K562 (cell line): ENCODE measurements around the gene ATP4B. TPM values are rescaled to one million over a fixed set of nuclear protein-coding genes. Genes with fewer than 3 reads are reported as not detected.

Experiments
- ATAC-seq: fragments of 200-7000 bp; cut with Tn5 transposase; 3 replicates; pipeline ENCODE4 v1.9.1; 2020; ENCODE audit warnings: moderate library complexity
- BruUV-seq: library from RNA; stranded (reverse); fragments of 400-500 nt; replicated peaks from 2 replicates; lab custom pipeline; 2021; lab: Mats Ljungman, UMichigan
- CTCF ChIA-PET: fragments of 300-600 bp; formaldehyde crosslinking; extraction: SDS; loops from one replicate; lab custom pipeline; 2021; ENCODE audit warnings: low intra/inter-chr PET ratio; lab: Yijun Ruan, JAX
- POLR2A ChIA-PET: fragments of 300-600, 350-650 bp; sonication (Branson Sonifier 250); formaldehyde crosslinking; extraction: SDS; loops from one replicate; lab custom pipeline; 2021; ENCODE audit warnings: antibody characterized with exemption, inconsistent platforms; lab: Yijun Ruan, JAX
- DNase-seq, 4 experiments: peaks; one replicate each; pipeline versions ENCODE4 v3.0.0 to v3.0.0-alpha.2; 2011 to 2018; ENCODE audit warnings: low spot score in 3 of 4, mixed read lengths in 3 of 4; ENCODE audit errors: extremely low read depth in 1 of 4
- FAIRE-seq: peaks from 2 replicates; lab custom pipeline; 2011; peaks lifted over from hg19 to GRCh38; lab: Jason Lieb, UNC
- H2AFZ ChIP-seq: 2 replicates; pipeline ENCODE4 v1.6.0; 2011; ENCODE audit warnings: low read depth, low read length, control low read depth, inconsistent platforms
- H3K27ac ChIP-seq: fragments of 200-600 bp; 3 replicates; pipeline ENCODE4 v1.8.0; 2011; ENCODE audit warnings: low read depth, mild to moderate bottlenecking, control low read depth, inconsistent platforms, low read length, moderate library complexity, mixed read lengths; ENCODE audit errors: extremely low read depth
- H3K27me3 ChIP-seq, 2 experiments: fragments of 300-600 bp in 1 of 2; 2 replicates in 1 of 2; 3 replicates in 1 of 2; pipeline versions ENCODE4 v1.6.0 to v1.8.0; 2011; ENCODE audit warnings: inconsistent platforms in 2 of 2, low read length in 2 of 2, mild to moderate bottlenecking in 1 of 2, mixed read lengths in 1 of 2, moderate library complexity in 1 of 2; ENCODE audit not compliant: control insufficient read depth in 2 of 2, insufficient read depth in 2 of 2
- H3K36me3 ChIP-seq: fragments of 300-600 bp; 3 replicates; pipeline ENCODE4 v1.8.0; 2011; ENCODE audit warnings: mild to moderate bottlenecking, low read length, inconsistent platforms; ENCODE audit not compliant: control insufficient read depth, insufficient read depth
- H3K4me1 ChIP-seq, 2 experiments: fragments of 200-600 bp in 1 of 2; replicated peaks in 1 of 2; 2 replicates in 1 of 2; 3 replicates in 1 of 2; pipeline versions ENCODE4 v1.5.1 to v1.8.0; 2011; ENCODE audit warnings: inconsistent platforms in 2 of 2, low read length in 2 of 2, mild to moderate bottlenecking in 1 of 2, mixed read lengths in 1 of 2, moderate library complexity in 1 of 2; ENCODE audit not compliant: control insufficient read depth in 2 of 2, insufficient read depth in 2 of 2
- H3K4me2 ChIP-seq: 2 replicates; pipeline ENCODE4 v1.6.1; 2011; ENCODE audit warnings: low read length, control low read depth, inconsistent platforms, mixed read lengths; ENCODE audit not compliant: insufficient read depth
- H3K4me3 ChIP-seq: fragments of 200-600 bp; sonication (generic), shearing (Covaris generic); 2 replicates; pipeline ENCODE4 v1.5.1; 2016; ENCODE audit warnings: control low read depth, inconsistent platforms
- H3K79me2 ChIP-seq: fragments of 200-600 bp; 3 replicates; pipeline ENCODE4 v1.8.0; 2011; ENCODE audit warnings: low read length, inconsistent platforms; ENCODE audit not compliant: control insufficient read depth, insufficient read depth
- H3K9ac ChIP-seq, 2 experiments: 2 replicates each; pipeline versions ENCODE4 v1.6.0 to v1.6.1; 2011; ENCODE audit warnings: low read depth in 2 of 2, low read length in 2 of 2, control low read depth in 1 of 2, inconsistent platforms in 1 of 2, mild to moderate bottlenecking in 1 of 2, mixed read lengths in 1 of 2; ENCODE audit not compliant: insufficient read depth in 1 of 2
- H3K9me1 ChIP-seq: one replicate; pipeline ENCODE4 v1.6.0; 2011; ENCODE audit warnings: inconsistent platforms, mild to moderate bottlenecking, low read length, moderate library complexity; ENCODE audit not compliant: control insufficient read depth, insufficient read depth
- H3K9me3 ChIP-seq: replicated peaks from 2 replicates; pipeline ENCODE4 v1.5.1; 2011; ENCODE audit warnings: low read depth, low read length, inconsistent platforms; ENCODE audit not compliant: control insufficient read depth, insufficient read depth
- H4K20me1 ChIP-seq: replicated peaks from 2 replicates; pipeline ENCODE4 v1.6.1; 2011; ENCODE audit warnings: low read length, inconsistent platforms, mixed read lengths; ENCODE audit not compliant: control insufficient read depth, insufficient read depth
- BRF1 ChIP-seq: IDR thresholded peaks from 3 replicates; pipeline ENCODE4 v1.6.1; 2011; ENCODE audit warnings: borderline replicate concordance, mild to moderate bottlenecking; ENCODE audit not compliant: insufficient read length; ENCODE audit errors: extremely low read depth
- CREBBP ChIP-seq: IDR thresholded peaks from one replicate; pipeline ENCODE4 v1.6.1; 2012; ENCODE audit warnings: low read depth, mild to moderate bottlenecking, control low read depth, inconsistent platforms, low read length
- FUS ChIP-seq: fragments of 200-400 bp; formaldehyde crosslinking; optimal IDR thresholded peaks from 2 replicates; pipeline ENCODE3; 2017; ENCODE audit warnings: low read depth, low read length
- KLF10 ChIP-seq: fragments of 250-450 bp; sonication (Bioruptor Pico); IDR thresholded peaks from 2 replicates; pipeline ENCODE4 v1.6.1; 2021; ENCODE audit warnings: matching md5 sums
- MCM5 ChIP-seq: fragments of 450-650 bp; IDR thresholded peaks from 2 replicates; pipeline ENCODE4 v1.6.1; 2016; ENCODE audit warnings: low read depth
- MTA2 ChIP-seq: fragments of 450-650 bp; IDR thresholded peaks from 2 replicates; pipeline ENCODE4 v1.6.1; 2016; ENCODE audit warnings: low read depth
- NCOA6 ChIP-seq: fragments of 450-650 bp; IDR thresholded peaks from 2 replicates; pipeline ENCODE4 v1.6.1; 2017; ENCODE audit warnings: mild to moderate bottlenecking
- PHB2 ChIP-seq: fragments of 450-650 bp; IDR thresholded peaks from 2 replicates; pipeline ENCODE4 v1.6.1; 2017; ENCODE audit warnings: low read depth
- PRPF4 ChIP-seq: fragments of 200-400 bp; formaldehyde crosslinking; IDR thresholded peaks from one replicate; pipeline ENCODE4 v1.6.1; 2017; ENCODE audit warnings: low read length, low read depth, mild to moderate bottlenecking; ENCODE audit not compliant: insufficient read depth, poor library complexity, severe bottlenecking
- SP2 ChIP-seq: IDR thresholded peaks from 2 replicates; pipeline ENCODE4 v1.6.1; 2011; ENCODE audit warnings: mild to moderate bottlenecking, low read depth, low read length, moderate library complexity; ENCODE audit not compliant: poor library complexity, severe bottlenecking; ENCODE audit errors: extremely low read depth
- TGIF2 ChIP-seq: sonication (generic); formaldehyde crosslinking; IDR thresholded peaks from 2 replicates; pipeline ENCODE4 v1.8.1; 2022; ENCODE audit warnings: mild to moderate bottlenecking, missing genetic modification reagents, moderate library complexity
- WGBS: fragments of 100-300 bp; shearing (Covaris generic); methylation state at CpG from one replicate; pipeline ENCODE4 v1.1.6; 2016; ENCODE audit warnings: low coverage, mixed read lengths; ENCODE audit not compliant: insufficient coverage; ENCODE audit errors: missing lambda C conversion rate; 5-methylcytosine and 5-hydroxymethylcytosine counted together
- in situ Hi-C: fragments of 300-500 bp; cut with MboI; formaldehyde crosslinking; loops from 4 replicates; pipeline ENCODE4 v1.15.0; 2018; ENCODE audit warnings: inconsistent platforms, mixed read lengths
- intact Hi-C: fragments of 100-400 bp; cut with micrococcal nuclease; formaldehyde crosslinking; loops from 2 replicates; pipeline ENCODE4 v1.14.2; 2022
- polyA plus RNA-seq, 8 experiments: library from polyadenylated mRNA; depleted of rRNA in 4 of 8; stranded (reverse) in 5 of 8; unstranded in 3 of 8; fragments of >200 nt; fragmentation: Nextera tagmentation in 2 of 8; fragmentation: Illumina TruSeq in 1 of 8; extraction: Ambion mirVana in 2 of 8; extraction: Trizol in 1 of 8; gene quantifications; 2 replicates each; pipeline versions ENCODE4 v1.2.1 to v1.2.3, GENCODE V29; 2011 to 2014; ENCODE audit warnings: inconsistent platforms in 1 of 8, missing spikeins in 1 of 8
- total RNA-seq, 7 experiments: library from RNA; depleted of rRNA in 6 of 7; stranded (reverse); fragments of >200 nt in 6 of 7; fragmentation: Illumina TruSeq in 2 of 7; extraction: Trizol in 2 of 7; gene quantifications; 2 replicates each; pipeline versions ENCODE4 v1.2.1 to v1.2.3, GENCODE V29; 2011 to 2021; ENCODE audit warnings: low replicate concordance in 1 of 7
- TF ChIP-seq, protein P1 (sequence below): fragments of 450-650 bp; IDR thresholded peaks from 2 replicates; pipeline ENCODE4 v1.6.1; 2016; ENCODE audit warnings: missing biosample characterization, missing genetic modification characterization
- TF ChIP-seq, protein P2 (sequence below): sonication (generic); formaldehyde crosslinking; IDR thresholded peaks from 2 replicates; pipeline ENCODE4 v1.8.1; 2023; ENCODE audit warnings: mild to moderate bottlenecking, missing genetic modification reagents
- TF ChIP-seq, protein P3 (sequence below): IDR thresholded peaks from 2 replicates; pipeline ENCODE4 v1.6.1; 2012; ENCODE audit warnings: low read depth, low read length, improper control_type of control experiment, borderline replicate concordance
- TF ChIP-seq, protein P4 (sequence below), 2 experiments: IDR thresholded peaks; 2 replicates each; pipeline ENCODE4 v1.6.1; 2012; ENCODE audit warnings: improper control_type of control experiment in 2 of 2, low read depth in 2 of 2, low read length in 2 of 2, borderline replicate concordance in 1 of 2

Gene ATP4B
- total and polyA plus RNA-seq, 9 of the 15 experiments (the other 6 are each of a cell fraction or from before 2014, with no cell fraction given) = not detected

DNA sequence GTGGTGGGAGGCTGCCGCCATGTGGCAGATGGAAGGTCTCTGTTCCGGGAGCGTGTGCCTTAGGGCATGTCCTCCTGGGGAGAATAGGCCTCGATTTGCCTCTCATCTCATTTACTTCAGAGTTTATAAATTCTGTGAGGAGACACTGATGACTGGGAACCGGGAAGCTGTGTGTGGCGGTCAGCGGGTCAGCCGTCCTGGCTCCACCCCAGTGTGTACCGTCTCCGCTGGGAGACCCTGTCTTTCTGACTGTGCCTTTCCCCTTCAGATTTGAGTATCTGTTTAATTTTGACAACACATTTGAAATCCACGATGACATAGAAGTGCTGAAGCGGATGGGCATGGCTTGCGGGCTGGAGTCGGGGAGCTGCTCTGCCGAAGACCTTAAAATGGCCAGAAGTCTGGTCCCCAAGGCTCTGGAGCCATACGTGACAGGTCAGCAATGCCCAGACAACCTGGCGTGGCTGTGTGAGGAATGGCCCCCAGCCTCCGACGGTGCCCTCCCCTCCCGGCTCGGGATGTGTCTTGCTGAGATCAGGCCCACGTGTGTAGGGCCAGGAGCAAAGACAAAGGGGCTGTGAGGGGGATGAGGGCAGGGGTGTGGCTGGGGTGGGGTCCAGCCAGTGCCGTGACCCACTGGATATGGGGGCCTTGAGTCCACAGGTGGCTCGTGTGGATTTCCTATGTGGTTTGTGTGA, 21.6 kb downstream of the ATP4B start:
- H3K9ac ChIP-seq = no peak overlapping the region
- peaks cover 94% of the 10 kb centered on the region for H3K36me3 ChIP-seq
- BruUV-seq = no TSS peak
- H3K27ac ChIP-seq = no peak overlapping the region
- no peaks in the 10 kb centered on the region for H3K27me3 ChIP-seq
- no peak overlapping the region for H3K4me2 ChIP-seq
- no peak for DNase-seq
- H4K20me1 ChIP-seq = no peaks in the 10 kb centered on the region
- no peak for ATAC-seq
- ChIA-PET CTCF (no interaction called here), POLR2A (no interaction called here)
- H3K4me1 ChIP-seq = no peaks in the 10 kb centered on the region
- no peaks in the 10 kb centered on the region for H3K9me1 ChIP-seq
- intact Hi-C loops = no loop called here
- in situ Hi-C loops = no loop called here
- no peak overlapping the region for H3K4me3 ChIP-seq
- no peaks in the 10 kb centered on the region for H3K79me2 ChIP-seq
- no peaks in the 10 kb centered on the region; the same call in 1 of the 2 replicates for H3K9me3 ChIP-seq
- no peak for FAIRE-seq
- no peak overlapping the region for H2AFZ ChIP-seq
- WGBS = 98% methylated on average over 15 of the region's 24 CpGs
- TF ChIP-seq FUS = no peak
- TF ChIP-seq, protein P1, sequence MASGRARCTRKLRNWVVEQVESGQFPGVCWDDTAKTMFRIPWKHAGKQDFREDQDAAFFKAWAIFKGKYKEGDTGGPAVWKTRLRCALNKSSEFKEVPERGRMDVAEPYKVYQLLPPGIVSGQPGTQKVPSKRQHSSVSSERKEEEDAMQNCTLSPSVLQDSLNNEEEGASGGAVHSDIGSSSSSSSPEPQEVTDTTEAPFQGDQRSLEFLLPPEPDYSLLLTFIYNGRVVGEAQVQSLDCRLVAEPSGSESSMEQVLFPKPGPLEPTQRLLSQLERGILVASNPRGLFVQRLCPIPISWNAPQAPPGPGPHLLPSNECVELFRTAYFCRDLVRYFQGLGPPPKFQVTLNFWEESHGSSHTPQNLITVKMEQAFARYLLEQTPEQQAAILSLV (tag) = no peak
- no peak for TF ChIP-seq CREBBP
- no peak for TF ChIP-seq BRF1
- TF ChIP-seq, protein P2, sequence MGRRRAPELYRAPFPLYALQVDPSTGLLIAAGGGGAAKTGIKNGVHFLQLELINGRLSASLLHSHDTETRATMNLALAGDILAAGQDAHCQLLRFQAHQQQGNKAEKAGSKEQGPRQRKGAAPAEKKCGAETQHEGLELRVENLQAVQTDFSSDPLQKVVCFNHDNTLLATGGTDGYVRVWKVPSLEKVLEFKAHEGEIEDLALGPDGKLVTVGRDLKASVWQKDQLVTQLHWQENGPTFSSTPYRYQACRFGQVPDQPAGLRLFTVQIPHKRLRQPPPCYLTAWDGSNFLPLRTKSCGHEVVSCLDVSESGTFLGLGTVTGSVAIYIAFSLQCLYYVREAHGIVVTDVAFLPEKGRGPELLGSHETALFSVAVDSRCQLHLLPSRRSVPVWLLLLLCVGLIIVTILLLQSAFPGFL (CRISPR knock-in tag) = no peak
- TF ChIP-seq PHB2 = no peak
- TF ChIP-seq MTA2 = no peak
- TF ChIP-seq, protein P3, sequence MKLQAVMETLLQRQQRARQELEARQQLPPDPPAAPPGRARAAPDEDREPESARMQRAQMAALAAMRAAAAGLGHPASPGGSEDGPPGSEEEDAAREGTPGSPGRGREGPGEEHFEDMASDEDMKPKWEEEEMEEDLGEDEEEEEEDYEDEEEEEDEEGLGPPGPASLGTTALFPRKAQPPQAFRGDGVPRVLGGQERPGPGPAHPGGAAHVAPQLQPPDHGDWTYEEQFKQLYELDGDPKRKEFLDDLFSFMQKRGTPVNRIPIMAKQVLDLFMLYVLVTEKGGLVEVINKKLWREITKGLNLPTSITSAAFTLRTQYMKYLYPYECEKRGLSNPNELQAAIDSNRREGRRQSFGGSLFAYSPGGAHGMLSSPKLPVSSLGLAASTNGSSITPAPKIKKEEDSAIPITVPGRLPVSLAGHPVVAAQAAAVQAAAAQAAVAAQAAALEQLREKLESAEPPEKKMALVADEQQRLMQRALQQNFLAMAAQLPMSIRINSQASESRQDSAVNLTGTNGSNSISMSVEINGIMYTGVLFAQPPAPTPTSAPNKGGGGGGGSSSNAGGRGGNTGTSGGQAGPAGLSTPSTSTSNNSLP = no peak
- TF ChIP-seq SP2 = no peak
- TF ChIP-seq PRPF4 = no peak
- no peak for TF ChIP-seq NCOA6
- TF ChIP-seq, protein P4, sequence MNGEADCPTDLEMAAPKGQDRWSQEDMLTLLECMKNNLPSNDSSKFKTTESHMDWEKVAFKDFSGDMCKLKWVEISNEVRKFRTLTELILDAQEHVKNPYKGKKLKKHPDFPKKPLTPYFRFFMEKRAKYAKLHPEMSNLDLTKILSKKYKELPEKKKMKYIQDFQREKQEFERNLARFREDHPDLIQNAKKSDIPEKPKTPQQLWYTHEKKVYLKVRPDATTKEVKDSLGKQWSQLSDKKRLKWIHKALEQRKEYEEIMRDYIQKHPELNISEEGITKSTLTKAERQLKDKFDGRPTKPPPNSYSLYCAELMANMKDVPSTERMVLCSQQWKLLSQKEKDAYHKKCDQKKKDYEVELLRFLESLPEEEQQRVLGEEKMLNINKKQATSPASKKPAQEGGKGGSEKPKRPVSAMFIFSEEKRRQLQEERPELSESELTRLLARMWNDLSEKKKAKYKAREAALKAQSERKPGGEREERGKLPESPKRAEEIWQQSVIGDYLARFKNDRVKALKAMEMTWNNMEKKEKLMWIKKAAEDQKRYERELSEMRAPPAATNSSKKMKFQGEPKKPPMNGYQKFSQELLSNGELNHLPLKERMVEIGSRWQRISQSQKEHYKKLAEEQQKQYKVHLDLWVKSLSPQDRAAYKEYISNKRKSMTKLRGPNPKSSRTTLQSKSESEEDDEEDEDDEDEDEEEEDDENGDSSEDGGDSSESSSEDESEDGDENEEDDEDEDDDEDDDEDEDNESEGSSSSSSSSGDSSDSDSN (IDR thresholded peaks at IDR 0.05; ENCODE audit: borderline replicate concordance in 1 of 2, low read depth in 2 of 2, low read length in 2 of 2) = no peak
- TF ChIP-seq KLF10 (CRISPR knock-in tag) = no peak
- TF ChIP-seq TGIF2 (CRISPR knock-in tag) = no peak
- TF ChIP-seq MCM5 = no peak
